A549 (cell line): ENCODE measurements around the gene TRIM29. TPM values are rescaled to one million over a fixed set of nuclear protein-coding genes. Genes with fewer than 3 reads are reported as not detected.

Source experiments
- ATAC-seq, 2 experiments: fragments of 200-7000 bp in 1 of 2; fragments of >200 bp in 1 of 2; cut with Nextera tagmentation in 1 of 2; cut with Tn5 transposase in 1 of 2; 3 replicates each; pipeline versions ENCODE4 v1.8.0 to v1.9.1; 2018 to 2020; ENCODE audit warnings: mild to moderate bottlenecking in 1 of 2, moderate library complexity in 1 of 2
- CTCF ChIA-PET: fragments of 300-600 bp; sonication (Branson Sonifier 250); formaldehyde crosslinking; extraction: SDS; loops from one replicate; lab custom pipeline; 2021; ENCODE audit warnings: antibody characterized with exemption, inconsistent platforms; lab: Yijun Ruan, JAX
- POLR2A ChIA-PET: fragments of 350-600 bp; formaldehyde crosslinking; extraction: SDS; loops from one replicate; lab custom pipeline; 2021; ENCODE audit warnings: antibody characterized with exemption, inconsistent platforms; lab: Yijun Ruan, JAX
- DNase-seq, 2 experiments: peaks; one replicate each; pipeline versions ENCODE4 v3.0.0 to v3.0.0-alpha.2; 2011 to 2016; ENCODE audit warnings: low read depth in 1 of 2, low spot score in 1 of 2
- FAIRE-seq: peaks from 2 replicates; lab custom pipeline; 2011; peaks lifted over from hg19 to GRCh38; lab: Jason Lieb, UNC
- H3K27ac ChIP-seq, 2 experiments: fragments of >200 bp; sonication (Bioruptor Twin); formaldehyde crosslinking; 3 replicates each; pipeline ENCODE4 v1.5.1; 2016 to 2017
- H3K4me1 ChIP-seq: fragments of >200 bp; sonication (Bioruptor Twin); formaldehyde crosslinking; 3 replicates; pipeline ENCODE4 v1.6.1; 2016
- H3K4me2 ChIP-seq: fragments of >200 bp; sonication (Bioruptor Twin); formaldehyde crosslinking; 3 replicates; pipeline ENCODE4 v1.6.1; 2016
- H3K4me3 ChIP-seq: fragments of >200 bp; sonication (Bioruptor Twin); formaldehyde crosslinking; 3 replicates; pipeline ENCODE4 v1.5.1; 2016
- H3K9me3 ChIP-seq: fragments of >200 bp; sonication (Bioruptor Twin); formaldehyde crosslinking; 3 replicates; pipeline ENCODE4 v1.6.1; 2016
- BHLHE40 ChIP-seq: IDR thresholded peaks from 2 replicates; pipeline ENCODE4 v1.6.1; 2012; ENCODE audit warnings: low read depth, low read length, inconsistent platforms
- CBX8 ChIP-seq: fragments of 200-600 bp; sonication (generic); IDR thresholded peaks from 2 replicates; pipeline ENCODE4 v1.6.1; 2016
- CTCF ChIP-seq: fragments of >200 bp; sonication (Bioruptor Twin); formaldehyde crosslinking; IDR thresholded peaks from 3 replicates; pipeline ENCODE4 v1.5.1; 2016
- EHMT2 ChIP-seq: fragments of 200-600 bp; sonication (generic); IDR thresholded peaks from 2 replicates; pipeline ENCODE4 v1.6.1; 2016; ENCODE audit warnings: antibody characterized with exemption, low read depth, mild to moderate bottlenecking, moderate library complexity
- FOSB ChIP-seq: fragments of 250-450 bp; sonication (Bioruptor Pico); IDR thresholded peaks from 2 replicates; pipeline ENCODE4 v1.5.0; 2020; ENCODE audit warnings: mild to moderate bottlenecking, moderate library complexity
- HES2 ChIP-seq: fragments of >200 bp; sonication (Bioruptor Twin); formaldehyde crosslinking; IDR thresholded peaks from 2 replicates; pipeline ENCODE4 v1.6.1; 2016
- HEYL ChIP-seq: fragments of 250-450 bp; sonication (Bioruptor Pico); IDR thresholded peaks from 2 replicates; pipeline ENCODE4 v1.8.0; 2021; ENCODE audit warnings: mild to moderate bottlenecking, moderate library complexity
- HOXB13 ChIP-seq: fragments of 250-450 bp; sonication (Bioruptor Pico); IDR thresholded peaks from 2 replicates; pipeline ENCODE4 v1.5.0; 2020; ENCODE audit warnings: low read depth, mild to moderate bottlenecking, moderate library complexity
- MAX ChIP-seq: IDR thresholded peaks from 2 replicates; pipeline ENCODE4 v1.6.1; 2012
- MAZ ChIP-seq: fragments of 150-350 bp; IDR thresholded peaks from 2 replicates; pipeline ENCODE4 v1.6.1; 2014; ENCODE audit warnings: antibody characterized with exemption, low read depth, low read length, borderline replicate concordance
- MYC ChIP-seq: IDR thresholded peaks from 2 replicates; pipeline ENCODE4 v1.6.1; 2012; ENCODE audit warnings: mild to moderate bottlenecking, inconsistent platforms, low read length, improper control_type of control experiment, borderline replicate concordance
- NFE2L2 ChIP-seq: fragments of 150-350 bp; conservative IDR thresholded peaks from 2 replicates; pipeline ENCODE4 v1.6.1; 2014; ENCODE audit warnings: low read length
- NPAS2 ChIP-seq: fragments of 250-450 bp; sonication (Bioruptor Pico); IDR thresholded peaks from 2 replicates; pipeline ENCODE4 v1.8.0; 2022; ENCODE audit warnings: mild to moderate bottlenecking, moderate library complexity, borderline replicate concordance
- NR3C1 ChIP-seq: fragments of >200 bp; sonication (Bioruptor Twin); formaldehyde crosslinking; IDR thresholded peaks from 3 replicates; pipeline ENCODE4 v1.6.1; 2017
- PHF8 ChIP-seq: fragments of 200-600 bp; sonication (generic); IDR thresholded peaks from 2 replicates; pipeline ENCODE4 v1.6.1; 2016; ENCODE audit warnings: low read depth, mild to moderate bottlenecking, antibody characterized with exemption, moderate library complexity, borderline replicate concordance
- RAD21 ChIP-seq, 2 experiments: fragments of >200 bp in 1 of 2; sonication (Bioruptor Twin) in 1 of 2; formaldehyde crosslinking in 1 of 2; IDR thresholded peaks in 1 of 2; conservative IDR thresholded peaks in 1 of 2; 2 replicates in 1 of 2; 3 replicates in 1 of 2; pipeline ENCODE4 v1.6.1; 2012 to 2018; ENCODE audit warnings: inconsistent platforms in 1 of 2
- RCOR1 ChIP-seq: fragments of 150-350 bp; IDR thresholded peaks from 2 replicates; pipeline ENCODE4 v1.6.1; 2014; ENCODE audit warnings: antibody characterized with exemption, low read length, low read depth
- REST ChIP-seq: fragments of 200-600 bp; sonication (generic); IDR thresholded peaks from 2 replicates; pipeline ENCODE4 v1.6.1; 2016; ENCODE audit warnings: antibody characterized with exemption, mild to moderate bottlenecking, moderate library complexity
- RFX5 ChIP-seq: fragments of 450-650 bp; IDR thresholded peaks from 2 replicates; pipeline ENCODE4 v1.7.1; 2014; ENCODE audit warnings: antibody characterized with exemption, mild to moderate bottlenecking, moderate library complexity
- RNF2 ChIP-seq: fragments of 200-600 bp; sonication (generic); IDR thresholded peaks from 2 replicates; pipeline ENCODE4 v1.6.1; 2016; ENCODE audit warnings: low read depth, mild to moderate bottlenecking, antibody characterized with exemption, moderate library complexity, borderline replicate concordance
- SREBF2 ChIP-seq: fragments of 450-650 bp; IDR thresholded peaks from 2 replicates; pipeline ENCODE4 v1.6.1; 2014; ENCODE audit warnings: mild to moderate bottlenecking, moderate library complexity
- TFCP2L1 ChIP-seq: fragments of 250-450 bp; sonication (Bioruptor Pico); IDR thresholded peaks from 2 replicates; pipeline ENCODE4 v1.5.0; 2021; ENCODE audit warnings: mild to moderate bottlenecking
- USF2 ChIP-seq: fragments of 450-650 bp; IDR thresholded peaks from 2 replicates; pipeline ENCODE4 v1.6.1; 2014; ENCODE audit warnings: antibody characterized with exemption
- ZC3H11A ChIP-seq: fragments of 450-650 bp; IDR thresholded peaks from 2 replicates; pipeline ENCODE4 v1.6.1; 2014; ENCODE audit warnings: antibody characterized with exemption, mild to moderate bottlenecking
- ZFP36 ChIP-seq: fragments of 450-650 bp; IDR thresholded peaks from 2 replicates; pipeline ENCODE4 v1.6.1; 2014; ENCODE audit warnings: borderline replicate concordance; ENCODE audit not compliant: partially characterized antibody
- ZSCAN20 ChIP-seq: fragments of 250-450 bp; sonication (Bioruptor Pico); IDR thresholded peaks from 2 replicates; pipeline ENCODE4 v1.8.0; 2022; ENCODE audit warnings: mild to moderate bottlenecking, moderate library complexity
- whole genome bisulfite sequencing: methylation state at CpG from one replicate; pipeline ENCODE4 v1.1.6; 2017; ENCODE audit errors: missing lambda C conversion rate; 5-methylcytosine and 5-hydroxymethylcytosine counted together
- polyA plus RNA-seq, 4 experiments: library from polyadenylated mRNA; depleted of rRNA in 3 of 4; stranded (reverse); fragments of >200 nt; fragmentation: RNase III in 1 of 4; extraction: RNeasy Plus Mini Kit Qiagen cat#74134 plus additional on column Dnase treatment in 1 of 4; gene quantifications; 2 replicates in 3 of 4; 3 replicates in 1 of 4; pipeline ENCODE4 v1.2.3, GENCODE V29; 2011 to 2017
- TF ChIP-seq, protein P1 (sequence below): fragments of 250-450 bp; sonication (Bioruptor Pico); IDR thresholded peaks from 2 replicates; pipeline ENCODE4 v1.5.0; 2020; ENCODE audit warnings: low read depth, mild to moderate bottlenecking, moderate library complexity

TRIM29 gene
- polyA plus RNA-seq, 2 of the 4 experiments (the other 2 are of a cell fraction): 2.7 to 3.6 TPM

- TF ChIP-seq CTCF: no peak
- TF ChIP-seq HEYL (CRISPR knock-in tag): no peak
- no peak for TF ChIP-seq RNF2
- no peak for TF ChIP-seq REST
- TF ChIP-seq, all 56 proteins: peak for 0
These were observed 13.6 kb upstream of the TRIM29 start (continued) for GRCh38 chr11:120151536-120151935.

- H3K4me2 ChIP-seq: no peak overlapping the region
- H3K4me1 ChIP-seq: no peaks in the 10 kb centered on the region
- no peak for FAIRE-seq
- H3K4me3 ChIP-seq: no peak overlapping the region
- H3K27ac ChIP-seq: no peak overlapping the region
- TF ChIP-seq ZFP36: no peak
- TF ChIP-seq HES2: no peak
- no peak for TF ChIP-seq RFX5
- TF ChIP-seq BHLHE40: no peak
- TF ChIP-seq MAX: no peak
- no peak for TF ChIP-seq ZSCAN20
- no peak for TF ChIP-seq RCOR1
- TF ChIP-seq RAD21 (conservative IDR thresholded peaks at IDR 0.05 in 1 of 2, IDR thresholded peaks at IDR 0.05 in 1 of 2): no peak
- no peak for TF ChIP-seq HOXB13 (CRISPR knock-in tag)
- TF ChIP-seq, all 56 proteins: peak for 0
- no peak for ATAC-seq
- 38% methylated on average over 3 of the region's 3 CpGs for WGBS
- POLR2A ChIA-PET: no interaction called here
- DNase-seq: no peak
- CTCF ChIA-PET: no interaction called here
- H3K9me3 ChIP-seq: no peaks in the 10 kb centered on the region
These were observed 11.3 kb upstream of the TRIM29 start for GRCh38 chr11:120149246-120149645.

GRCh38 chr11:120147950-120148270 is 10.0 kb upstream of the TRIM29 start:
- Histone ChIP-seq H3K4me3 (no peak overlapping the region), H3K9me3 (no peaks in the 10 kb centered on the region), H3K4me1 (no peaks in the 10 kb centered on the region), H3K27ac (no peak overlapping the region), H3K4me2 (no peak overlapping the region)
- TF ChIP-seq CBX8: no peak
- no peak for TF ChIP-seq NR3C1
- TF ChIP-seq MYC: no peak
- TF ChIP-seq CTCF: no peak
- TF ChIP-seq FOSB (CRISPR knock-in tag): no peak
- TF ChIP-seq MAZ: no peak
- TF ChIP-seq ZC3H11A: no peak
- TF ChIP-seq, protein P1, sequence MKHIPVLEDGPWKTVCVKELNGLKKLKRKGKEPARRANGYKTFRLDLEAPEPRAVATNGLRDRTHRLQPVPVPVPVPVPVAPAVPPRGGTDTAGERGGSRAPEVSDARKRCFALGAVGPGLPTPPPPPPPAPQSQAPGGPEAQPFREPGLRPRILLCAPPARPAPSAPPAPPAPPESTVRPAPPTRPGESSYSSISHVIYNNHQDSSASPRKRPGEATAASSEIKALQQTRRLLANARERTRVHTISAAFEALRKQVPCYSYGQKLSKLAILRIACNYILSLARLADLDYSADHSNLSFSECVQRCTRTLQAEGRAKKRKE (CRISPR knock-in tag): no peak
- no peak for TF ChIP-seq PHF8
- TF ChIP-seq NPAS2: no peak
- no peak for TF ChIP-seq SREBF2
- TF ChIP-seq USF2: no peak
- TF ChIP-seq EHMT2: no peak
- no peak for TF ChIP-seq TFCP2L1
- no peak for TF ChIP-seq NFE2L2
- WGBS: 37% methylated on average over 4 of the region's 5 CpGs
- POLR2A ChIA-PET: no interaction called here
- FAIRE-seq (no peak), DNase-seq (no peak), ATAC-seq (no peak; a peak in 1 of 6 replicates)
- CTCF ChIA-PET: interaction anchor here (1.5 kb wide), 1 partner anchor 24 kb away, joined by 5 read pairs; no protein-coding TSS in a partner anchor
